ENCODE measurements around the gene SYNPO.

DNA sequence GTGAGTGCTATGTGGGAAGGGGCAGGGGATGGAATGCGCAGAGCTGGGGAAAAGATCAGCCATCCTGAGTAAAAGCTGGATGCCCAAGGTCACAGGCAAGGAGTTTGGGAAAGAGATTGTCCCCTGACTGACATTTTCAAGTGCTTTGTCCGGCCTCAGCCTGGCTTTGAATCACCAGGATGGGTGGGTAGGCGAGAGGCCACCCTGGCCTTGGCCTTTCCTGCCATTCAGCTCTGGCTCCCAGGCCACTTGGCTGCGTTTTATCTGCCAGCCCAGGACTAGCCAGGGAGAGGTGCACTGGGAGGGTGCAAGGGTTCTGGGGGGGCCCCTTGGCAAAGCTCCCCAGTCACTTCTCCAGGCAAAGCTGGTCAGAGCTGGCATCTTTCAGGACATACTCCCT, 37.4 kb upstream of the SYNPO start:
- TF ChIP-seq FOXM1 (IDR thresholded peaks at IDR 0.05; ENCODE audit: borderline replicate concordance) (no peak), ELF4 (IDR thresholded peaks at IDR 0.05) (no peak), SP1 (IDR thresholded peaks at IDR 0.05) (no peak)
- TF ChIP-seq, protein P1, sequence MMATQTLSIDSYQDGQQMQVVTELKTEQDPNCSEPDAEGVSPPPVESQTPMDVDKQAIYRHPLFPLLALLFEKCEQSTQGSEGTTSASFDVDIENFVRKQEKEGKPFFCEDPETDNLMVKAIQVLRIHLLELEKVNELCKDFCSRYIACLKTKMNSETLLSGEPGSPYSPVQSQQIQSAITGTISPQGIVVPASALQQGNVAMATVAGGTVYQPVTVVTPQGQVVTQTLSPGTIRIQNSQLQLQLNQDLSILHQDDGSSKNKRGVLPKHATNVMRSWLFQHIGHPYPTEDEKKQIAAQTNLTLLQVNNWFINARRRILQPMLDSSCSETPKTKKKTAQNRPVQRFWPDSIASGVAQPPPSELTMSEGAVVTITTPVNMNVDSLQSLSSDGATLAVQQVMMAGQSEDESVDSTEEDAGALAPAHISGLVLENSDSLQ (IDR thresholded peaks at IDR 0.05): no peak
